Fibroblast of skin of right biceps (primary cell): ENCODE data around the gene KCNE4.

Experiments used
- DNase-seq: peaks from one replicate; pipeline ENCODE4 v3.0.0-alpha.2; 2013

Gene KCNE4

GRCh38 chr2:223051693-223052289 is at the start of gene KCNE4:
TSS of gene KCNE4 (plus strand) at chr2:223052190. CDS start at chr2:223052831, 641 bp downstream.
- peak; percentile 85 for DNase-seq

- DNase-seq, result peak; percentile 39
Observed at GRCh38 chr2:223003191-223003590, 48.8 kb upstream of the KCNE4 start.

DNA sequence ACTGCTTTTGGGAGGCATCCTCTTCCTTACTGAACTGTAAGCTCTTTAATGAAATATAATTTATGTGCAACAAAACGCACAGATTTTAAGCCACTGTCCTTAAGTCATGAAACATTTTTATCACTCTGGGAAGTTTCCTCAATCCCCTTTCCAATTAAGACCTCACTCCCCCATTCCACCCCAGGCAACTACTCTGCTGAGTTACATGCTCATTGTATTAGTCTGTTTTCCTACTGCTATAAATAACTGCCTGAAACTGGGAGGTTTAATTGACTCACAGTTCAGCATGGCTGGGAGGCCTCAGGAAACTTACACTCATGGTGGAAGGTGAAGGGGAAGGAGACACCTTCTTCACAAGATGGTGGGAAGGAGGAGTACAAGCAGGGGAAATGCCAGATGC is 46.5 kb upstream of the KCNE4 start:
- peak; percentile 49 for DNase-seq

GRCh38 chr2:223007531-223007930 is 44.5 kb upstream of the KCNE4 start:
- DNase-seq, result peak; percentile 74

DNA sequence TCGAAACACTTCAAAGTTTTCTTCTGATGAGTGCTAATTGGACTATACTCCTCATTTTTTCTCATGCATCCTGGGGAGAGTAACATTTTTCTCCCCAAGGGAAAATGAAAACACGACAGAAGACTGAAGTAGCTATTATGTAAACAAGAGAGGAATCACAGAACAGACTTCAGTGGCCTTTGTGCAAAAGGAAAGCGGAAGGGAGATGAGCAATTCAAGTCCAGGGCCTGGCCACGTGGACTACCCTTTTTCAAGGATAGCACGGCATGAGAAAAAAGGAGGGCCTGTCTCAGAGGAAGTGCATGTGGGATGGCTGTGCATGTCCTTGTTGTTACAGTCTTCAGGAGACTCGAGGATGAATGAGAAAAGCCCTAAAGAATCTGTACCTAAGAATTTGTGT is 43.8 kb upstream of the KCNE4 start:
- DNase-seq, result no peak

DNA sequence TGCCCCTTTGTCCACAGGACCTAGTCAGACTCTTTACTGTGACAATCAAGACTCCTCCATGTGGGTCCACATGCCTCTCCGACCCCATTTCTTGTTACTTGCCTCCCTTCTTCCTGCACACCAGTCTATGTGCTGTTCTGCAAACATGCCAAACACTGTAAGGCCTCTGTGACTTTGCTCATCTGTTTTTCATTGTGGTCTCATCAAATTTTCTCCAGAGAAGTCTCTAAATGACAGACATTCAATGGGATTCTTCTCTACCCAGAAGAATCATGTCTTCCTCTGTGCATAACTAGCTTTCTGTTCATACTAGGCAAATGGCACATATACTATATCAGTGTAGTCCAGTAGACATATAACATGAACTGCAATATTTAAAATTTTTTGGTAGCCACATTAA is 43.0 kb upstream of the KCNE4 start:
- DNase-seq, result peak; percentile 79

DNA sequence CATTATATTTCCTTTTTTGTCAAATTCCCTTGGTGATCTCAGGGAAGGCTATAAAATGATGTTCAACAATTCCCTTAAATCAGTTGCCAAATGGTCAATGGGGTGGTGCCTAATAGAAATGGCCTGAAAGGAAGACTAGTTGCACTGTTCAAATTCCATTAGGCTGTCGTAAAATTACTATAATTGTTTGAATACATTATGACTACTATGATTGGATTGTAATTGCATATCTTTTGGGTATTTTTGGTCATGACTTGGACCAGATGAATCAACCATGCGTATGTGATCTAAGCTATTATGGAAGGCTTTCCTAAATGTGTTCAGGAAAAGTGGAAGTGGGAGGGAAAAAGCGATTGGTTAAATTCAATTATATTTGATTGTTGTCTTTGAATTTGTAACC is 41.3 kb upstream of the KCNE4 start:
- DNase-seq, result peak; percentile 95

- no peak for DNase-seq
Observed at GRCh38 chr2:223012291-223012690, 39.7 kb upstream of the KCNE4 start.

DNA sequence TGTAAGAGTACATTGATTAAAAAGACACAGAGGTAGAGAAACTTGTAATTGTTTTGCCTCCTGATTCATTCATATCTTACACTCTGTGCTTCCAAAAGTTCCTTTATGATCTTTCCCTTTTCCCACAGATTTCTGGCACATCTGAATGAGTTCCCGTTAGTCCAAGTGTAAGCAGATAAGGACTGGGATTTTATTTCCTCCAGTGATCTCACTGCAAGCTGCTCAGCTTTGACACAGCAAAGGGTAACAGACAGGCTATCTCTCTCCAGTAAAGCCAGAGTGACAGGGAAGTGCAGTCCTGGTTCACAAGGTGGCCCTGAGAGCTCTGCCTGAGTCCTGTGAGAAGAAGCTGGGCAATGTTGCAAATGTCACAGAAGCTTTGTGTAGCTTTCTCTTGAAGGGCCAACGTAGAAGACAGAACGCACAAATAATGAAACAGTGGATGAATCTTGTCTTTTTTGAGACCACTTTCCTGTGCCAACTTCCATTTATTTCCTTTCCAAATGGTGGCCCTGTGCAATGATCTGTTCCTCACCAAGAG is 32.5 kb upstream of the KCNE4 start:
- DNase-seq, result no peak

GRCh38 chr2:223019987-223020717 is 31.8 kb upstream of the KCNE4 start:
- no peak for DNase-seq

- no peak for DNase-seq
Observed at GRCh38 chr2:223020971-223021675, 30.9 kb upstream of the KCNE4 start.

- DNase-seq, result peak; percentile 72
Observed at GRCh38 chr2:223026357-223027110, 25.5 kb upstream of the KCNE4 start.

DNA sequence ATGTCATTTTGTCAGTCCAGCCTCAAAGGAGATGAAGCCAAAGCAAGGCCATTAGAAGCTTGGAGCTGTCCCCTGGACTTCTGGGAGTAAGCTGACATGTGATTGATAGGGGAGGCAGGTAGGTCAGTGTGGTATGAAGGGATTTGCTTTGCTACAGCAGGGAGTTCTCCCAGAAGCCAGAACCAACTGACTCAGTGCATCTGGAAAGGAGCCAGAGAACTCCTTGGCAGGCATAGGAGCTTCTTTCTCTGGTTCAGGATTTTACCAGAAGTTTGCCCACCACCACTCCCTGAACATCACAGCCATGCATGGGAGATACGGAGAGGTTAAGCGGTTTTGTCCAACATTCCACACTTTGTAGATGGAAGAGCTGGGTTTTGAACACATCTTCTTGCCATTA is 24.5 kb upstream of the KCNE4 start:
- DNase-seq, result peak; percentile 81

GRCh38 chr2:223029287-223029686 is 22.7 kb upstream of the KCNE4 start:
- DNase-seq, result no peak

- peak; percentile 88 for DNase-seq
Observed at GRCh38 chr2:223032187-223033142, 19.5 kb upstream of the KCNE4 start.

DNA sequence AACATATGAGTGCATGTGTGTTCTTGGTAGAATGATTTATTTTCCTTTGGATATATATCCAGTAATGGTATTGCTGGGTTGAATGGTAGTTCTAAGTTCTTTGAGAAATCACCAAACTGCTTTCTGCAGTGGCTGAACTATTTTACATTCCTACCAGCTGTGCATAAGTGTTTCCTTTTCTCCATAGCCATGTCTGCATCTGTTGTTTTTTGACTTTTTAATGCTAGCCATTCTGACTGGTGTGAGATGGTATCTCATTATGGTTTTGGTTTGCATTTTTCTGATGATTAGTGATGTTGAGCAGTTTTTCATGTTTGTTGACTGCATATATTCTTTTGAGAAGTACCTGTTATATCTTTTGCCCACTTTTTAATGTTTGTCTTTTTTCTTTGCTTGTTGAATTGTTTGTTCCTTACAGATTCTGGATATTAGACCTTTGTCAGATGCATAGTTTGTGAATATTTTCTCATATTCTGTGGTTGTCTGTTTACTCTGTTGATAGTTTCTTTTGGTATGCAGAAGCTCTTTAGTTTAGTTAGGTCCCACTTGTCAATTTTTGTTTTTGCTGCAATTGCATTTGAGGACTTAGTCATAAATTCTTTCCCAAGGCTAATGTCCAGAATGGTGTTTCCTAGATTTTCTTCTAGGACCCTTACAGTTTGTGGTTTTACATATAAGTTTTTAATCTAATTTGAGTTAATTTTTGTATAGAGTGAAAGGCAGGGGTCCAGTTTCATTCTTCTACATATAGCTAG is 17.6 kb upstream of the KCNE4 start:
- DNase-seq, result no peak

GRCh38 chr2:223036790-223037444 is 15.1 kb upstream of the KCNE4 start:
- no peak for DNase-seq

- DNase-seq, result no peak
Observed at GRCh38 chr2:223037445-223037800, 14.6 kb upstream of the KCNE4 start.

GRCh38 chr2:223039618-223040017 is 12.4 kb upstream of the KCNE4 start:
- DNase-seq, result no peak

DNA sequence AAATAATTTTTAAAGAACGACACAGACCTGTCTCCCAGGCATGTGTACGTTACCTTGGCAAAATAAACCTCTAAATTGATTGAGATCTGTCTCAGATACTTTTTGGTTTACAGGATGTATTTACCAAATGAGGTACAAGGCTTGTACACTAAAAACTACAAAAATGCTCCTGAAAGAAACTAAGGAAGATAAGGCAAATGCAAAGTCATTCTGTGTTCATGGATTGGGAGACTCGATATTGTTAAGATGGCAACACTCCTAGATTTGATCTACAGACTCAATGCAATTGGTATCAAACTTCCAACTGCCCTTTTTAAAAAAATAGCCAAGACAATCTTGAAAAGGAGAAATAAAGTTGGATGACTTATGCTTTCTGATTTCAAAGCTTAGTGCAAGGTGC is 11.5 kb upstream of the KCNE4 start:
- DNase-seq, result no peak
